ENCODE measurements around the gene INPP4B.

The INPP4B gene

DNA sequence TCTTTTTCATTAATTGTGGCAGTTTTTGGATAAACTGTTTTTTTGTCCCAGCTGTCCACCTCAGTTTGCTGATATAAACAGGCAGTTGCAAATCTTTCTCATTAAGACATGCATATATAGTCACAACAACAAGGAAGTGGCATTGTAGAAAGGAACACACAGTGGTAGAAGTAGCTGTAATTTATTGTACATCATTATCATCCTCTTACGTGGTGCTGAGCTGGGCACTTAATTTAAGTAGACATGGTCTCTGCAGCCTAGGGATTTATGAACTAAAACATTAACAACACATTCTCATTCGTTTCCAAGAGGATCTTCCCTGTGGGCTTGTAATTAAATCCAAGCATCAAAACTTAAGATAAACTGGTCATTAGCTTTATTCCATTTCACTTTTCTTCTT, 500.2 kb downstream of the INPP4B start:
- H4K20me1 ChIP-seq (ENCODE audit: insufficient read depth, low read length): no peaks in the 10 kb centered on the region
- no peaks in the 10 kb centered on the region for H3F3A ChIP-seq (ENCODE audit: insufficient read depth, low read length)
- no peak overlapping the region for H3K9ac ChIP-seq (ENCODE audit: low read length)
- no peaks in the 10 kb centered on the region for H3K9me3 ChIP-seq (ENCODE audit: low read length)
- H3K36me3 ChIP-seq (ENCODE audit: insufficient read depth, low read length): no peaks in the 10 kb centered on the region
- H3K4me1 ChIP-seq (ENCODE audit: insufficient read depth, low read length, severe bottlenecking): no peaks in the 10 kb centered on the region
- no peak for TF ChIP-seq EZH2 (IDR thresholded peaks at IDR 0.05; ENCODE audit: borderline replicate concordance, low read length)
- TF ChIP-seq, protein P1, sequence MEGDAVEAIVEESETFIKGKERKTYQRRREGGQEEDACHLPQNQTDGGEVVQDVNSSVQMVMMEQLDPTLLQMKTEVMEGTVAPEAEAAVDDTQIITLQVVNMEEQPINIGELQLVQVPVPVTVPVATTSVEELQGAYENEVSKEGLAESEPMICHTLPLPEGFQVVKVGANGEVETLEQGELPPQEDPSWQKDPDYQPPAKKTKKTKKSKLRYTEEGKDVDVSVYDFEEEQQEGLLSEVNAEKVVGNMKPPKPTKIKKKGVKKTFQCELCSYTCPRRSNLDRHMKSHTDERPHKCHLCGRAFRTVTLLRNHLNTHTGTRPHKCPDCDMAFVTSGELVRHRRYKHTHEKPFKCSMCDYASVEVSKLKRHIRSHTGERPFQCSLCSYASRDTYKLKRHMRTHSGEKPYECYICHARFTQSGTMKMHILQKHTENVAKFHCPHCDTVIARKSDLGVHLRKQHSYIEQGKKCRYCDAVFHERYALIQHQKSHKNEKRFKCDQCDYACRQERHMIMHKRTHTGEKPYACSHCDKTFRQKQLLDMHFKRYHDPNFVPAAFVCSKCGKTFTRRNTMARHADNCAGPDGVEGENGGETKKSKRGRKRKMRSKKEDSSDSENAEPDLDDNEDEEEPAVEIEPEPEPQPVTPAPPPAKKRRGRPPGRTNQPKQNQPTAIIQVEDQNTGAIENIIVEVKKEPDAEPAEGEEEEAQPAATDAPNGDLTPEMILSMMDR (IDR thresholded peaks at IDR 0.05; ENCODE audit: low read length): no peak
- H3K79me2 ChIP-seq (ENCODE audit: insufficient read depth, low read length): no peaks in the 10 kb centered on the region
- no peak overlapping the region for H2AFZ ChIP-seq (ENCODE audit: low read length)
- H3K4me3 ChIP-seq (ENCODE audit: low read depth, low read length, poor library complexity, severe bottlenecking): no peak overlapping the region
- H3K4me2 ChIP-seq (ENCODE audit: low read length): no peak overlapping the region
- H3K27ac ChIP-seq (ENCODE audit: low read depth, low read length, poor library complexity, severe bottlenecking): no peak overlapping the region
- H3K9me2 ChIP-seq (ENCODE audit: low read depth, low read length): no peaks in the 10 kb centered on the region
- no peaks in the 10 kb centered on the region; the same call in 1 of the 2 replicates for H3K27me3 ChIP-seq (ENCODE audit: insufficient read depth, low read length)

DNA sequence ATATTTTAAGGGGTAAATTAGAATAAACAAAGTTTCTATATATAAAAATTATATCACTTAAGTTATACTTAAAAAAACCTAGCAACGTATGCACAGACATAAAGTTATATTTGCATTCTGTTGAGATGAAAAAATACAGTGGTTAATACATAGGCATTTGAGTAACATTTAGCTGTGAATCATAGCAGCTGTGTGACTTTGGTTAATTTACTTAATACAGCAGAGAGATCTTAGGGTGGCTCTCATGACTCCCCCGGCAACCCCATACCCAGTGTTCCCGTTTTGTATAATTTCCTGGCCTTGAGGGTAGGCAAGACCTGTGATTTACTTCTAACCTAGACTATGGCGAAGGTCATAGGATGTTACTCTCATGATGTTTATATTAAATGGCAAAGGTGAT, 504.8 kb downstream of the INPP4B start:
- H3K27me3 ChIP-seq (ENCODE audit: insufficient read depth, low read length): no peaks in the 10 kb centered on the region
- no peak for TF ChIP-seq EZH2 (IDR thresholded peaks at IDR 0.05; ENCODE audit: borderline replicate concordance, low read length)
- TF ChIP-seq, protein P1 (IDR thresholded peaks at IDR 0.05; ENCODE audit: low read length): no peak
- H3K4me1 ChIP-seq (ENCODE audit: insufficient read depth, low read length, severe bottlenecking): no peaks in the 10 kb centered on the region
- no peaks in the 10 kb centered on the region for H4K20me1 ChIP-seq (ENCODE audit: insufficient read depth, low read length)
- no peaks in the 10 kb centered on the region for H3K36me3 ChIP-seq (ENCODE audit: insufficient read depth, low read length)
- H3K4me3 ChIP-seq (ENCODE audit: low read depth, low read length, poor library complexity, severe bottlenecking): no peak overlapping the region
- H3K9ac ChIP-seq (ENCODE audit: low read length): no peak overlapping the region
- H3K79me2 ChIP-seq (ENCODE audit: insufficient read depth, low read length): no peaks in the 10 kb centered on the region
- H2AFZ ChIP-seq (ENCODE audit: low read length): no peak overlapping the region
- no peaks in the 10 kb centered on the region for H3K9me2 ChIP-seq (ENCODE audit: low read depth, low read length)
- no peaks in the 10 kb centered on the region for H3F3A ChIP-seq (ENCODE audit: insufficient read depth, low read length)
- H3K4me2 ChIP-seq (ENCODE audit: low read length): no peak overlapping the region
- no peak overlapping the region for H3K27ac ChIP-seq (ENCODE audit: low read depth, low read length, poor library complexity, severe bottlenecking)
- no peaks in the 10 kb centered on the region for H3K9me3 ChIP-seq (ENCODE audit: low read length)

- H4K20me1 ChIP-seq (ENCODE audit: insufficient read depth, low read length): no peaks in the 10 kb centered on the region
- H3K79me2 ChIP-seq (ENCODE audit: insufficient read depth, low read length): no peaks in the 10 kb centered on the region
- H3K4me1 ChIP-seq (ENCODE audit: insufficient read depth, low read length, severe bottlenecking): no peaks in the 10 kb centered on the region
- no peak overlapping the region for H3K4me2 ChIP-seq (ENCODE audit: low read length)
- no peaks in the 10 kb centered on the region for H3K27me3 ChIP-seq (ENCODE audit: insufficient read depth, low read length)
- no peaks in the 10 kb centered on the region for H3K9me2 ChIP-seq (ENCODE audit: low read depth, low read length)
- H3K9ac ChIP-seq (ENCODE audit: low read length): no peak overlapping the region
- H3K9me3 ChIP-seq (ENCODE audit: low read length): no peaks in the 10 kb centered on the region
- no peak overlapping the region for H3K4me3 ChIP-seq (ENCODE audit: low read depth, low read length, poor library complexity, severe bottlenecking)
- H3K27ac ChIP-seq (ENCODE audit: low read depth, low read length, poor library complexity, severe bottlenecking): no peak overlapping the region
- no peak overlapping the region for H2AFZ ChIP-seq (ENCODE audit: low read length)
- no peaks in the 10 kb centered on the region for H3F3A ChIP-seq (ENCODE audit: insufficient read depth, low read length)
- TF ChIP-seq, protein P1 (IDR thresholded peaks at IDR 0.05; ENCODE audit: low read length): no peak
- no peak for TF ChIP-seq EZH2 (IDR thresholded peaks at IDR 0.05; ENCODE audit: borderline replicate concordance, low read length)
- H3K36me3 ChIP-seq (ENCODE audit: insufficient read depth, low read length): no peaks in the 10 kb centered on the region
Measured at GRCh38 chr4:142339053-142339452, 507.0 kb downstream of the INPP4B start.
